Gastrocnemius medialis (tissue), 4 donors: ENCODE data around the gene TTLL5. TPM values are rescaled to one million over a fixed set of nuclear protein-coding genes. Genes with fewer than 3 reads are reported as not detected.

Experiments
- ATAC-seq, 2 donors: fragments of 150-250 bp; one replicate each; pipeline ENCODE4 v1.9.1; 2016
- DNase-seq, 2 donors: peaks; one replicate each; pipeline ENCODE4 v3.0.0-alpha.2; 2019
- H3K27ac ChIP-seq, 4 donors: fragments of 200-600 bp; sonication (generic); 1 replicate in 1 of 4; 2 replicates in 3 of 4; pipeline ENCODE4 v1.5.1; 2016 to 2018; ENCODE audit warnings: mild to moderate bottlenecking in 2 of 4, moderate library complexity in 1 of 4
- H3K27me3 ChIP-seq, 3 donors: fragments of 200-600 bp; sonication (generic) in 2 of 3; 1 replicate in 1 of 3; 2 replicates in 2 of 3; pipeline versions ENCODE4 v1.5.1 to v1.6.0; 2016 to 2019; ENCODE audit warnings: mild to moderate bottlenecking in 1 of 3, moderate library complexity in 1 of 3
- H3K36me3 ChIP-seq, 2 donors: fragments of 200-600 bp; sonication (generic) in 1 of 2; one replicate each; pipeline ENCODE4 v1.5.1; 2017 to 2018
- H3K4me1 ChIP-seq, 2 donors: fragments of 200-600 bp; sonication (generic) in 1 of 2; one replicate each; pipeline ENCODE4 v1.5.1; 2016 to 2017; ENCODE audit warnings: mild to moderate bottlenecking in 2 of 2
- H3K4me3 ChIP-seq, 4 donors: fragments of 200-600 bp; sonication (generic) in 3 of 4; 1 replicate in 1 of 4; 2 replicates in 3 of 4; pipeline ENCODE4 v1.5.1; 2016 to 2019; ENCODE audit warnings: mild to moderate bottlenecking in 2 of 4
- H3K9me3 ChIP-seq, 3 donors: fragments of 200-600 bp; sonication (generic) in 2 of 3; 1 replicate in 1 of 3; 2 replicates in 2 of 3; pipeline ENCODE4 v1.5.1; 2016 to 2019
- CTCF ChIP-seq, 5 experiments: fragments of 450-650 bp in 3 of 5; fragments of 200-600 bp in 2 of 5; sonication (generic) in 2 of 5; IDR thresholded peaks in 4 of 5; conservative IDR thresholded peaks in 1 of 5; 1 replicate in 4 of 5; 2 replicates in 1 of 5; pipeline ENCODE4 v1.5.1; 2016 to 2019; ENCODE audit warnings: antibody characterized with exemption in 5 of 5, mild to moderate bottlenecking in 3 of 5, moderate library complexity in 3 of 5
- POLR2A ChIP-seq, 2 donors: fragments of 450-650 bp; IDR thresholded peaks; one replicate each; pipeline ENCODE4 v1.6.1; 2017; ENCODE audit warnings: antibody characterized with exemption in 2 of 2, mild to moderate bottlenecking in 2 of 2, moderate library complexity in 2 of 2
- in situ Hi-C, 4 donors: fragments of 200-750 bp; cut with MboI; loops; one replicate each; pipeline versions ENCODE4 v1.15.0 to v1.8.0; 2017; ENCODE audit warnings: low sequenced_read_pairs in 4 of 4
- intact Hi-C: fragments of 100-400 bp; cut with DNase I; formaldehyde crosslinking; loops from one replicate; pipeline ENCODE4 v1.15.1; 2023; ENCODE audit warnings: low total_unique reads
- total RNA-seq, 4 donors: library from RNA; depleted of rRNA; stranded (reverse); fragments of >200 nt; gene quantifications; one replicate each; pipeline versions ENCODE4 v1.1.0 to v1.2.3, GENCODE V29; 2016

The TTLL5 gene
- total RNA-seq, 4 donors from 2014 or later, result 9.1 to 36.0 (median 16.4) TPM

- no peaks in the 10 kb centered on the region for H3K27me3 ChIP-seq
- no peak overlapping the region for H3K27ac ChIP-seq
- ATAC-seq (no peak), DNase-seq (no peak)
- intact Hi-C loops (no loop called here), in situ Hi-C loops (no loop called here)
- H3K4me1 ChIP-seq, result peaks cover 0 to 4% of the 10 kb centered on the region in 2 donors
- H3K4me3 ChIP-seq, result no peak overlapping the region
- no peaks in the 10 kb centered on the region for H3K9me3 ChIP-seq
- TF ChIP-seq POLR2A (IDR thresholded peaks at IDR 0.05), result no peak
- TF ChIP-seq CTCF (IDR thresholded peaks at IDR 0.05 in 4 of 5, conservative IDR thresholded peaks at IDR 0.05 in 1 of 5), result no peak
- peaks cover 0 to 47% of the 10 kb centered on the region in 2 donors for H3K36me3 ChIP-seq
Measured at GRCh38 chr14:75959031-75959430, 298.0 kb downstream of the TTLL5 start.

- in situ Hi-C loops, result no loop called here
- no peak for ATAC-seq
- peaks cover 0 to 59% of the 10 kb centered on the region in 2 donors for H3K36me3 ChIP-seq
- no peak for TF ChIP-seq CTCF (IDR thresholded peaks at IDR 0.05 in 4 of 5, conservative IDR thresholded peaks at IDR 0.05 in 1 of 5)
- no peak for TF ChIP-seq POLR2A (IDR thresholded peaks at IDR 0.05)
- peaks cover 0 to 4% of the 10 kb centered on the region in 2 donors for H3K4me1 ChIP-seq
- H3K4me3 ChIP-seq, result no peak overlapping the region
- H3K27ac ChIP-seq, result no peak overlapping the region
- H3K27me3 ChIP-seq, result no peaks in the 10 kb centered on the region
- intact Hi-C loops, result no loop called here
- H3K9me3 ChIP-seq, result no peaks in the 10 kb centered on the region
- DNase-seq, result no peak
Measured at GRCh38 chr14:75960231-75960630, 299.2 kb downstream of the TTLL5 start.

- Histone ChIP-seq H3K4me3 (no peak overlapping the region), H3K4me1 (no peaks in the 10 kb centered on the region), H3K9me3 (no peaks in the 10 kb centered on the region), H3K27me3 (no peaks in the 10 kb centered on the region), H3K27ac (no peak overlapping the region), H3K36me3 (peaks cover 0 to 70% of the 10 kb centered on the region in 2 donors)
- intact Hi-C loops (no loop called here), in situ Hi-C loops (no loop called here)
- TF ChIP-seq POLR2A (IDR thresholded peaks at IDR 0.05) (no peak), CTCF (IDR thresholded peaks at IDR 0.05 in 4 of 5, conservative IDR thresholded peaks at IDR 0.05 in 1 of 5) (no peak)
- DNase-seq (no peak), ATAC-seq (no peak)
Measured at GRCh38 chr14:75961662-75962061, 300.6 kb downstream of the TTLL5 start.

- peaks cover 0 to 34% of the 10 kb centered on the region in 2 donors for H3K36me3 ChIP-seq
Measured at GRCh38 chr14:75967866-75968265, 306.8 kb downstream of the TTLL5 start.

More at GRCh38 chr14:75967866-75968265, 306.8 kb downstream of the TTLL5 start:
- Histone ChIP-seq H3K27me3 (no peaks in the 10 kb centered on the region), H3K9me3 (no peaks in the 10 kb centered on the region), H3K4me3 (no peak overlapping the region), H3K4me1 (peaks cover 6 to 9% of the 10 kb centered on the region in 2 donors), H3K27ac (no peak overlapping the region)
- in situ Hi-C loops (no loop called here), intact Hi-C loops (no loop called here)
- DNase-seq, result no peak
- no peak for ATAC-seq
- TF ChIP-seq CTCF (IDR thresholded peaks at IDR 0.05 in 4 of 5, conservative IDR thresholded peaks at IDR 0.05 in 1 of 5), result no peak
- TF ChIP-seq POLR2A (IDR thresholded peaks at IDR 0.05), result no peak
